Loucy (cell line): ENCODE data around the gene SAPCD2.
"Not testable (repeated sequence)": the region's sequence is repeated elsewhere in the genome, so short reads cannot be mapped to it uniquely, and the experiment has no call there.

Experiments used
- H2AFZ ChIP-seq: fragments of 200-600 bp; sonication (generic); 2 replicates; pipeline ENCODE4 v1.6.0; 2016; ENCODE audit warnings: antibody characterized with exemption, mild to moderate bottlenecking, low read length, moderate library complexity
- H3F3A ChIP-seq: fragments of 200-600 bp; 2 replicates; pipeline ENCODE4 v1.6.0; 2016; ENCODE audit warnings: antibody characterized with exemption, low read depth, mild to moderate bottlenecking
- H3K27me3 ChIP-seq: fragments of 200-600 bp; sonication (generic); 2 replicates; pipeline ENCODE4 v1.6.1; 2014; ENCODE audit warnings: low read length, mild to moderate bottlenecking; ENCODE audit not compliant: insufficient read depth, poor library complexity, severe bottlenecking
- H3K36me3 ChIP-seq: fragments of 200-600 bp; sonication (generic); 2 replicates; pipeline ENCODE4 v1.6.1; 2016; ENCODE audit warnings: low read length; ENCODE audit not compliant: insufficient read depth
- H3K4me1 ChIP-seq: fragments of 200-600 bp; sonication (generic); 2 replicates; pipeline ENCODE4 v1.5.1; 2014; ENCODE audit warnings: low read length, mild to moderate bottlenecking; ENCODE audit not compliant: insufficient read depth, poor library complexity, severe bottlenecking
- H3K4me2 ChIP-seq: fragments of 200-600 bp; sonication (generic); 2 replicates; pipeline ENCODE4 v1.6.0; 2014; ENCODE audit warnings: antibody characterized with exemption, low read length, low read depth, mild to moderate bottlenecking; ENCODE audit not compliant: poor library complexity, severe bottlenecking
- H3K4me3 ChIP-seq: fragments of 200-600 bp; sonication (generic); 2 replicates; pipeline ENCODE4 v1.5.1; 2014; ENCODE audit warnings: low read length, mild to moderate bottlenecking, mixed read lengths; ENCODE audit not compliant: poor library complexity, severe bottlenecking
- H3K79me2 ChIP-seq: fragments of 200-600 bp; sonication (generic); 2 replicates; pipeline ENCODE4 v1.6.1; 2014; ENCODE audit warnings: low read length; ENCODE audit not compliant: insufficient read depth
- H3K9ac ChIP-seq: fragments of 200-600 bp; sonication (generic); 2 replicates; pipeline ENCODE4 v1.6.0; 2014; ENCODE audit warnings: mild to moderate bottlenecking, low read depth, low read length, moderate library complexity; ENCODE audit not compliant: poor library complexity, severe bottlenecking
- H3K9me2 ChIP-seq: fragments of 200-600 bp; sonication (generic); replicated peaks from 2 replicates; pipeline ENCODE4 v1.6.1; 2016; ENCODE audit warnings: low read depth, low read length, mixed read lengths
- H3K9me3 ChIP-seq: fragments of 200-600 bp; sonication (generic); 2 replicates; pipeline ENCODE4 v1.6.1; 2014; ENCODE audit warnings: mild to moderate bottlenecking, antibody characterized with exemption, low read length, low read depth; ENCODE audit not compliant: insufficient read depth
- H4K20me1 ChIP-seq: fragments of 200-600 bp; sonication (generic); 2 replicates; pipeline ENCODE4 v1.6.0; 2014; ENCODE audit warnings: antibody characterized with exemption, low read length, mild to moderate bottlenecking; ENCODE audit not compliant: insufficient read depth, poor library complexity, severe bottlenecking
- EZH2phosphoT487 ChIP-seq: fragments of 200-600 bp; IDR thresholded peaks from 2 replicates; pipeline ENCODE4 v1.6.1; 2018; ENCODE audit warnings: antibody characterized with exemption, mild to moderate bottlenecking, moderate library complexity, borderline replicate concordance
- TF ChIP-seq, protein P1 (sequence below): fragments of 200-600 bp; sonication (generic); conservative IDR thresholded peaks from 2 replicates; pipeline ENCODE4 v1.5.1; 2014; ENCODE audit warnings: mild to moderate bottlenecking, antibody characterized with exemption, low read length

SAPCD2 gene, protein sequence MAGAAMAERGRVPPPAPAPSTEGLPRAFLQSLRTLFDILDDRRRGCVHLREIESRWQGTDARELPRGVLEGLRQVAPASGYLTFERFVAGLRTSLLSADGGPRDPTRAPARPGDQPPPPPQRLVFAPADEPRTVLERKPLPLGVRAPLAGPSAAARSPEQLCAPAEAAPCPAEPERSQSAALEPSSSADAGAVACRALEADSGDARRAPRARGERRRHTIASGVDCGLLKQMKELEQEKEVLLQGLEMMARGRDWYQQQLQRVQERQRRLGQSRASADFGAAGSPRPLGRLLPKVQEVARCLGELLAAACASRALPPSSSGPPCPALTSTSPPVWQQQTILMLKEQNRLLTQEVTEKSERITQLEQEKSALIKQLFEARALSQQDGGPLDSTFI

DNA sequence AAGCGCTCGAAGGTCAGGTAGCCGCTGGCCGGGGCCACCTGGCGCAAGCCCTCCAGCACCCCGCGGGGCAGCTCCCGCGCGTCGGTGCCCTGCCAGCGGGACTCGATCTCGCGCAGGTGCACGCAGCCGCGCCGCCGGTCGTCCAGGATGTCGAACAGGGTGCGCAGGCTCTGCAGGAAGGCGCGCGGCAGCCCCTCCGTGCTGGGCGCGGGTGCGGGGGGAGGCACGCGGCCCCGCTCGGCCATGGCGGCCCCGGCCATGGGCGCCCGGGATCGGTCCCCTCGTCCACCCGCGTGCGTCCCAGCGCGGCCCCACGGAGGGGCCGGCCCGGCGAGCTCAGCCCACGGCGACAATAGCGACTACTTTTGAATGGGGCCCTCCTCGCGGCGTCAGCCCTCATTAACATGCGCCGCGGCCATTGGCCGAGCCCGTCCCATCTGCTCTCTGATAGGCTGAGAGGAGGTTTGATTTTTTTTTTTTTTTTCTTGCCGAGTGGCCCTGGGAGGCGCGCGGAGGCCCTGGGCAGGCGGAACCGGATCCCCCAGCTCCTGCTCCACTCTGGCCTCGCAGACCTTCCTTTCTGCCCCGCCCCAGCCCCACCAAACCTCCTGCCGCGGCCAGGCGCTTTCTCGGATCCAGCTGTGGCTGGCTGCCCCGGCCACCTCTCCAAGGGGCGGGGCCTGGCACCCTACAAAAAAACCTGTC is at the start of gene SAPCD2:
TSS of gene SAPCD2 (minus strand) at position 357 of the 705 bp plus-strand sequence. CDS start at position 260, 97 bp downstream.
- Histone ChIP-seq H3K36me3 (peaks cover 2% of the 10 kb centered on the region; the same call in 1 of the 2 replicates), H3F3A (0 out of 2 replicates have a peak, but pooled peaks cover 3% of the 10 kb centered on the region), H2AFZ (peak within 1 kb of the TSS; percentile 67; the same call in 1 of the 2 replicates), H3K9ac (peak within 1 kb of the TSS; percentile 93), H3K9me3 (no peaks in the 10 kb centered on the region), H3K79me2 (peaks cover 59% of the 10 kb centered on the region), H4K20me1 (peaks cover 36% of the 10 kb centered on the region), H3K27me3 (no peaks in the 10 kb centered on the region), H3K4me2 (peak within 1 kb of the TSS; percentile 98), H3K9me2 (no peaks in the 10 kb centered on the region), H3K4me1 (peaks cover 24% of the 10 kb centered on the region), H3K4me3 (peak within 1 kb of the TSS; percentile 87)
- TF ChIP-seq EZH2phosphoT487, result no peak
- TF ChIP-seq, protein P1, sequence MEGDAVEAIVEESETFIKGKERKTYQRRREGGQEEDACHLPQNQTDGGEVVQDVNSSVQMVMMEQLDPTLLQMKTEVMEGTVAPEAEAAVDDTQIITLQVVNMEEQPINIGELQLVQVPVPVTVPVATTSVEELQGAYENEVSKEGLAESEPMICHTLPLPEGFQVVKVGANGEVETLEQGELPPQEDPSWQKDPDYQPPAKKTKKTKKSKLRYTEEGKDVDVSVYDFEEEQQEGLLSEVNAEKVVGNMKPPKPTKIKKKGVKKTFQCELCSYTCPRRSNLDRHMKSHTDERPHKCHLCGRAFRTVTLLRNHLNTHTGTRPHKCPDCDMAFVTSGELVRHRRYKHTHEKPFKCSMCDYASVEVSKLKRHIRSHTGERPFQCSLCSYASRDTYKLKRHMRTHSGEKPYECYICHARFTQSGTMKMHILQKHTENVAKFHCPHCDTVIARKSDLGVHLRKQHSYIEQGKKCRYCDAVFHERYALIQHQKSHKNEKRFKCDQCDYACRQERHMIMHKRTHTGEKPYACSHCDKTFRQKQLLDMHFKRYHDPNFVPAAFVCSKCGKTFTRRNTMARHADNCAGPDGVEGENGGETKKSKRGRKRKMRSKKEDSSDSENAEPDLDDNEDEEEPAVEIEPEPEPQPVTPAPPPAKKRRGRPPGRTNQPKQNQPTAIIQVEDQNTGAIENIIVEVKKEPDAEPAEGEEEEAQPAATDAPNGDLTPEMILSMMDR, result no peak

DNA sequence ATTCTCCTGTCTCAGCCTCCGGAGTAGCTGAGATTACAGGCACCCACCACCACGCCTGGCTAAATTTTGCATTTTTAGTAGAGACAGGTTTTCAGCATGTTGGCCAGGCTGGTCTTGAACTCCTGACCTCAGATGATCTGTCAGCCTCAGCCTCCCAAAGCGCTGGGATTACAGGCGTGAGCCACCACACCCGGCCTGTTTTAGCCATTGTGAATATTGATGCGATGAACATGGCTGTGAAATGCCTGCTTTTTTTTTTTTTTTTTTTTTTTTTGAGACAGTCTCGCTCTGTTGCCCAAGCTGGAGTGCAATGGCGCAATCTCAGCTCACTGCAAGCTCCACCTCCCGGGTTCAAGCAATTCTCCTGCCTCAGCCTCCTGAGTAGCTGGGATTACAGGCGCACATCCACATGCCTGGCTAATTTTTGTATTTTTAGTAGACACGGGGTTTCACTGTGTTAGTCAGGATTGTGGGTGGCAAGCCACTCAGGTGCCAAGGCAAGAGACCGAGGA is 47.8 kb upstream of the SAPCD2 start:
- H3K9me2 ChIP-seq, H3K36me3 ChIP-seq, H3K4me3 ChIP-seq, H3K4me2 ChIP-seq, H4K20me1 ChIP-seq, H3K79me2 ChIP-seq, H3F3A ChIP-seq, H3K4me1 ChIP-seq, H3K9ac ChIP-seq, H3K27me3 ChIP-seq, H3K9me3 ChIP-seq, H2AFZ ChIP-seq: not testable (repeated sequence)

GRCh38 chr9:137117269-137117731 is 46.9 kb upstream of the SAPCD2 start:
- H3K9ac ChIP-seq, result no peak overlapping the region
- no peaks in the 10 kb centered on the region for H3K27me3 ChIP-seq
- H3F3A ChIP-seq, result no peaks in the 10 kb centered on the region
- H3K36me3 ChIP-seq, result no peaks in the 10 kb centered on the region
- no peaks in the 10 kb centered on the region for H3K79me2 ChIP-seq
- H4K20me1 ChIP-seq, result no peaks in the 10 kb centered on the region
- peaks cover 7% of the 10 kb centered on the region for H3K4me1 ChIP-seq
- TF ChIP-seq EZH2phosphoT487, result no peak
- TF ChIP-seq, protein P1, result no peak
- no peaks in the 10 kb centered on the region for H3K9me3 ChIP-seq
- no peaks in the 10 kb centered on the region for H3K9me2 ChIP-seq
- no peak overlapping the region for H3K4me2 ChIP-seq
- no peak overlapping the region for H2AFZ ChIP-seq
- H3K4me3 ChIP-seq, result no peak overlapping the region
